NCI-H2227 (cell line): ENCODE results near the gene NAPA.

Experiments
- DNase-seq: peaks from one replicate; lab custom pipeline; 2025; ENCODE audit not compliant: unreplicated experiment; lab: John Stamatoyannopoulos, UW

The NAPA gene

DNA sequence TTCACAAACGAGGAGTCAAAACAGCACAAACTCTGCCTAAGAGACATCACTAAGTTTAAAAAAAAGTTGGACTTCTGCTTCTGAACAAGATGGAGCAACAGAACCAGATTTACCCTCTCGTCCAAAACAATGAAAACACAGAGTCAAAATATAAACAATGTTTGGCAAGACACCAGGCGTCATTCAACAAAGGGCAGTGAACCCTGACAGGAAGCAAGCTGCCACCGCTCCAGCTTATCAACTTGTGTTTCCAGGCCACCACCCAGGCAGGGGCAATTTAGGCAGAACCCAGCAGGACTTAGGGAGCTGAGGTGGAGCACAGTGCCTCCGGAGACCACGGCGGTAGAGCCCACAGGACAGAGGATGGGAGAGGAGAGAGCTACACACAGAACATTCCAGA is 8.6 kb upstream of the NAPA start:
- DNase-seq: no peak

DNA sequence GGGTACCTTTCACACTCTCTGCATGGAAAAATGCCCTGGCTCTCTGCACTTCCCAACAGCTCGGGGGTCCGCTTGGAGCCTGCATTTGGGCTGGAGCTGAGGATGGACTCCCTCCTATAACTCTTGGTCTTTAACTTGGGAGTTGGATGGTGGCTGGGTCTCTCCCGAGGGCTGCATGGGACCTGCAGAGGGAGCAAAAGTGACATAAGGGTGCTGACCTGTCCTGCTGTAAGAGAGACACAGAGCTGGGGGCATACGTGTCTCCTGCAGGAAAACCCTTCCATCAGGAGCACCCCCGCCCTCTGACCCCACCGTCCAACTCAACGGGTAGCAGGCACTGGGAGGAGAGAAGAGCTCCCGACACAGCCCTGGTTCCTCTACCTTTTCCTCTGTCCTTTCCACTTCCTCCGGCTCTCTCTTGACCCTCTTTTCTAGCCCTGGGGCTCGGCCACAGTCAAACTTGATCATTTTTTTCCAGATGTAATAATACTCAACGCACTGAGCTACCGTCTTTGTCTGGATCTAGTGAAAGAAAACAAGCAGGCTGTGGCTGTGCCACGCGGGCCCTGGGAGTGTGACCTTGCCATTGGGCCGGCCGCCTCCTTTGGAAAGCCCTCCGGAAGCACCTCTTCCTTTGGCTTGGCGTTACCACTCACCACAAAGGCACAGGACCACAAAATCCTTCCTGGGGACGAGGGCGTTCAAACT is 6.8 kb upstream of the NAPA start:
- DNase-seq: no peak

DNA sequence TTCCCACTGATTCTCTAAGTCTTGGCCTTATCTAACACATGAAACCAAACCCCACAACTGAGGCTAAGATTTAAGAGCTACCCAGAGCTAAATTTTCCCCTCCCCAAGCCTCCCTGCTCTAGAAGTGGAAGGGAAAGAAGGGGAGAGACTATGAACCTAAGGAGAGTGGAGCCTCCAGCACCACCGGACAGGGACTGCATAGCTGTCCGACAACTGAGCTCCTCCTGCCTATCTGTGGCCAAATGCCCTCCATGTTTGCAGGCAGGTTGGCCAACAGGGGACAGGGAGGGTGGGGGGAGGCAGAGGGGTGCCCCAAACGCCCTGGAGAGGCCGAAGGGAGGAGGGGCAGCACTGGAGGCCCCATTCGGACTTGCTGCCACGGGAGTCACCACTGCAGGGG is 6.0 kb upstream of the NAPA start:
- no peak for DNase-seq

DNA sequence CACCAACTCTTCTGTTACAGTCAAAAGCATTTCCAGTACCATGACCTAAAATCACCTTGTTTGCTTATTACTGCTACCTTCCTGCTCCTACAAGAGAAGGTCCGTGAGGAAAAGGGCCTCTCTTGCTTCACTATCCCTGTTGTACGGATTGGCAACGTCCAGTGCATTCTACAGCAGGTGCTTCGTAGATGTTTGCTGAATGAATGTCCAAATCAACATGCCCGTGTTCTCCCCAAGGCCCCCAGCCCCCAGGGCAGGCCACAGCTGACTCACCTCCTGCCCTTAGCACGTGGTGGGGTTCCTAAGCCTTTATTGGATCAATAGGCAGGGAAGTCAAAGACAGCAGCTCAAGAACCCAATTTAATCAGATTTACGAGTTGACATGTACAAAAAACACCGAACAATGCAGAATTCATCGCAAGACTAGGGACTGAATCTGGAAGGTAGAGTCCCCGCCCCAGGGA is 5.5 kb upstream of the NAPA start:
- DNase-seq: no peak

DNA sequence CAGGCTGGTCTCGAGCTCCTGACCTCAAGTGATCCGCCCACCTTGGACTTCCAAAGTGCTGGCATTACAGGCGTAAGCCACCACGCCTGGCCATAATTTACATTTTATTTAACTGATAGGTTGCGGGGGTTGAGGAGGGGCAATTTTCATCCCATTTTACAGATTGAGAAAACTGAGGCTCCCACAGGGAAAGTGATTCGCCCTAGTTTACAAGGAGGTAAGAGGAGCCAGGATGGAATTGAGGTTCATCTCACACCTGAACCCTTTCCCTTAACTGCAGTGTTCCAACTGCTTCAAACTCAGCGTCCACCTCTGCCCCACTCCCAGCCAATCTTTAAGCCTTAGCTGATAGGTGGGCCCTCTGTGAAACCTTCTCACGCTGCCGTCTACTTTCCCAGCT is 4.0 kb upstream of the NAPA start:
- DNase-seq: no peak

DNA sequence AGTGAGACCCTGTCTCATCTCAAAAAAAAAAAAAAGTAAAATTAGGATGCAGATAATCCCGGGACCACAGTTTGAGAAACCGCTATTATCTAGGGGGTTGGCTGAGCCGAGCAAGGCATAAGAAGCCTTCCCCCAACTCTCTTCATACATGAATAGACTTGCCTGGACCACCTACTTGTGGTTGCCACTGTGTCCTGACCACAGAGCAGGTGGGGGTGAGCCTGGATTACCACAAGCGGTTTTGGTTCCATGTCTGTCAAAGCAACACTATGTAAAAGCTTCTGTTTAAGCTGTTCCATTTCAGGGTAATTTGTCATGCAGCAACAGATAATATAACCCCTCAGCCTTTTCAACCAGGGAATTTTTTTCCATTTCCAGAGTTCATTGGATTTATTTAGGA is 3.3 kb upstream of the NAPA start:
- DNase-seq: no peak

DNA sequence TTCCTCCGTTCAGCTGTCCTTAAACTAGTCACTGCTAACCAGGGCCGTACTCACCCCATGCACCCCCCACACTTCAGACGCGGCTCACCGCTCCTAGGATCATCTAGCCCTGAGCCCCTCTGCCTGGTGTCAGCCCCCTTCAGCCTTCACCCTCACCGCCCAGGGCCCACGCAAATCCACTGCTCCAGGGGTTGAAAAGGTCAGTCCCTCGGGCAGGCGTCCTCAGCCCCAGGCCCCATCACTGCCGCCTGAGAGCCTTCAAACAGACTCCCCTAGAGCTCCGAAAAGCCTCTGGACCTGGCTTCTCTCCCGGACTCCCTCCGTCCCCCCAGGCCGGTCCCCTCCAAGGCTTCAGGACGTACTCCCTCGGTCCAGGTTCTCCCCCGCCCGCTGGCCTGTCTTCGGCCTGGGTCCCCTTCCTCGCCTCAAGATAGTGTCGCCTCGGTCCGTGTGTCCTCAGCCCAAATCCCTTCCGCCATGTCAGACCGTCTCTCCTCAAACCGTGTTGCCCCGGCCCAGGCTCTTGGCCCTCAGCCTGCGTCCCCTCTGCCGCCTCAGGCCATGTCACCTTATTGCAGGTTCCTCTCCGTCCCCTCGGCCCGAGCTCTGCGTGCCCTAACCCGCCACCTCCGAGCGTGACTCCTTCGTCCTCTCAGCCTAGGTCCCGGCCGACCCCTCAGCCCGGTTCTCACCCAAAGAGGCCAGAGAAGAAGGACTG is 553 bp downstream of the NAPA start:
- no peak for DNase-seq

DNA sequence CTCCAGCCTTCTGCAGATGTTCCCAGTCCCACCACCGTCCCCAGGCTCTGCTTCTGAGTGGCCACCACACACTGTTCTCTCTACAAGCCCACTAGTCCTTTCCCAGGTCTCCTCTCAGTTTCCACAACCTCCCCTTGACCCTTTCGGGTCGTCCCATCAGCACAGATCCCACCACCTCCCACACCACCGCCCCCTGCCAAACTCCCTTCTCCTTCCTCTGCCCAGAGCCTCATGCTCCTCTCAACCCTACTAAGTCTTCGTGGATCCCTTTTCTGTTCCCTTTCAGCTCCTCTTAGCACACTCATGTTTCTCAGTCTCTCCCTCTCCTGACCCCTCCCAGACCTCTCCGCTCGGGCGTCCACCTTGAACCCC is 1.9 kb downstream of the NAPA start:
- no peak for DNase-seq

DNA sequence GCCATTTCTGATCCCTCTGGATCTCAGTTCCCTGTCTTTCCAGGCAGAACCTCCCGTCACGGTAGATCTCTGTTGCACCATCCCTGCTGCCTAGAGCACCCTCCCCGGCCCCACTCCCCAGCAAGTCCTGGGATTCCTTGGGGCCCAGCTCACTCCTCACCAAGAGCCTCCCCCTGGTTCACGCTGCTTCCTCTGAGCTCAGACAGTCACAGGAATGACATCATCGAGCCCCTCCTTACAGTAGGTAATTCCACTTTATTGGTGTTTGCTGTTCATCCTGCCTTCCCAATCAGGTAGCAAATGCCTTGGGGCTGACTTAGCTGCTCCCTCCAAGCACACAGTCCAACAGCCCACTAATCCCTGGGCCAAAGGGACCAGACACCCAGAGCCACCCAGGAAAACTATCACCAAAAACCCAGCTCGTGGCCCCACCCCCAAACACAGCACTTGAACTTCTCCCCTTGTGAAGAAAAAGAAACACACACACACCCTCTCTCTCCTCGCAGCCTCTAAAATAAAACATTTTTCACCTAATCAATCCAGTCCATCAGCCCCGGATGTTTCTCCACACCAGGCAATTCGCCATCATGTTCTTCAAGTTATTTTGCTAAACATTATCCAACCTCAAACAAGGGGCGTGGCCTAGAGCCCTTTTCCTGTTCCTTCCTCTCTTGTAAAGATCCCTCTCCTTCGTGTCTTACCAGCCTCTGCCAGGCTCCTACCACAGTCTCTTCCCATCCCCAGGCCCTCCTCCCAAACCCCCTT is 2.5 kb downstream of the NAPA start:
- no peak for DNase-seq

DNA sequence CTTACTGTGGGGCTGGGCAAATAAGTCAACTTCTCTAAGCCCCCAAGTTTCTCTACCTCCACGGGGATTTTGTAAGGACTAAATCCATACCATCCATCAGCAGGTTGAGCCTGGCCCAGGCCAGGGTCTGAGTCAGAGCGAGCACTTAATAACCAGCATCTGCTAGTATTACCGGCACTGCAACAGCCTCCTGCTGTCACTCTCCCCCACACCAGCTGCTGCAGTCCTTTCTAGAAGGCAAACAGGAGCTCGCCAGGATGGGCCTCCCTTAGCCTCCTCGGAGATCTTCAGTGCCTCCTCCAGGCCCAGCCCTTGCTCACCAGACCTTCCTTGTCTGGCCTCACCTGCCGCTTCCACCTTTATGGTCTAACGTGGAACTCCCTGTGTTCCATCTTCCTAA is 3.2 kb downstream of the NAPA start:
- DNase-seq: no peak

DNA sequence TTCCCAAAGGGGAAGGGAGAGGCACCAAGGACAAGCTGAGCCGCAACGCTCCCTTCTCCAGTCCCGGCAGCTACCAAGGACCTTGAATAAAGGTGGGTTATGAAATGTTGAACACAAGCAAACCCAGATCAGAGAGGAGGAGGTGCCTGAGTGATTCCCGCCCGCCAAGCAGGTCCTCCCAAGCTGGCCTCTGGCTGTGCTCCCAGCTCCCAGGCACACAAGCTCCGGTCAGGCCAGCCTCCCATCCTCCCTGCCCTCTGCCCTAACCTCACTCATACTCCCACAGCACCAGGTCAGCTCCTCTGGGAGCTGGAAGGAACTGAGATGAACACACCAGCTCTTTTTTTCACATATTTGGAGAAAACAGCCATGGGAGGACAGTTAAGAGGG is 3.7 kb downstream of the NAPA start:
- DNase-seq: no peak

DNA sequence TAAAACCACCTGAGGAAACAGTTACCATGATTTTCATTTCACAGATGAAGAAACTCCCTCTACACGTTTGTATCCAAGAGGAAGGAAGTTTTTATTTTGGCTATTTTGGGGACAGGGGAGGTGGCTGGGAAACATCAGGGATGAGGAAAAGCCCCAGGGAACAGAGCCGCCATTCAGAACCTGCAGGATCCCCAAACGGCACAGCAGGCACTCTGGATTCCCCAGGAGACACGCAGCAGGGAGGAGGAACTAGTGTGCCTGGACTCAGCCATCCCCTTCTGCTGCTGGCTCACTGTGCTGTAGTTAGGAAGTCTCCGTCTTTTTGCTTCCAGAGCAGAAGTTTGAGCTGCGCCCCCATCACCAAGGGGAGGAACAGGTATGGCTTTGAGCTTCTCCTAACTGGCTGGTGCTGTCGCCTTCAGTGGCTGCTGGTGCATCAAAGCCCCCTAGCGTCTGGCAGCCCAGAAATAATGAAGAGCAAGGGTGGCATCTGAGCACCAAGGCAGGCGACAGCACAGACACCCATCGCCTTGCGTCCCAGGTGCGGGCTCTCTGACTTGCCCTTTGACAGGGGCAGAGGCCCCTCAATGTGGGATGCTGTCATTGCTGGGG is 4.2 kb downstream of the NAPA start:
- no peak for DNase-seq

DNA sequence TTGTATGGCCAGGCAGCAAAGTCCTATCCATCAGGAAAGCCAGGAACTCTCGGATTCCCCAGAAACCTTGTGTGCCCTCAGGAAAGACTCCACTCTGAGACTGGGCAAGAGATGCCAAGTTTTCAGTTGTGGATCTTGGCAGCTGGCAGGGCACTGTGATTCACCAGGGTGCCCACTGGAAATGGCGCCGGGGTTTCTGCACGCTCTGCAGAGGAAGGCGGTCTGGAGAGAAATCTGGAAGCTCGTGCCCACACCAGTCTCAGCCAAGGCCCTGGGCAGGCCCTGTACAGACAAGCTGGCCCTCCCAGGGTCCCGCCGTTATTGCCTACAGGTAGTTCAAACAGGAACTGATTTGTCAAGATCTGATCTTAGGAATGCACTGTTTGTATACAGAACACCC is 4.9 kb downstream of the NAPA start:
- no peak for DNase-seq

DNA sequence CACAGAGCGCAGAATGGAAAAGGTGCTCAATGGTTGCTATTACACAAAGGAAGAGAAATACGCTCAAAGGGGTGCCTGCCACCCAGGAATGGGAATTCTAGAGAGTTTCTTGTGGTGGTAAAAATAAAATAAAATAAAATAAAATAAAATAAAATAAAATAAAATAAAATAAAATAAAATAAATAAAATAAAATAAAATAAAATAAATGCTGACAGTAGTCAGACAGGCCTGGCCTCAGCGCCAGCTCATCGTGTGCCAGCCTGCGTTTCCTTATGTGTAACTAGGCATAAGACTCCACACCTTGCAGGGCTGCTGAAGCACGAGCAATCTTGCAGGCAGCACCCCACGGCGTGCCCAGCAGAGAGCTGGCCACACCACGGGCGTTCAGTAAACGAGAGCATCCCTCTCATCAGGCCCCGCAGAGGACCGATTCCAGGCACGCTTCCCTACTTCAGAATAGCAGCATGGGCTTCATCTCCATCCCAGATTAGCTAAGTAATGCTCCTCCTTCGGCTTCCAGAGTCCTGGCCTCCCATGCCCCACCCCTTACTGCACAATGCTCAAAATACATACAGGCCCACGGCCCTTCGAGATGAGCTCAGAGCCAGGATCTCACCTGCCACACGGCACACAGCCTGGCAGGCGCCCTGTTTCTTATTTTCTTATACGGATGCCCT is 5.6 kb downstream of the NAPA start:
- DNase-seq: no peak

DNA sequence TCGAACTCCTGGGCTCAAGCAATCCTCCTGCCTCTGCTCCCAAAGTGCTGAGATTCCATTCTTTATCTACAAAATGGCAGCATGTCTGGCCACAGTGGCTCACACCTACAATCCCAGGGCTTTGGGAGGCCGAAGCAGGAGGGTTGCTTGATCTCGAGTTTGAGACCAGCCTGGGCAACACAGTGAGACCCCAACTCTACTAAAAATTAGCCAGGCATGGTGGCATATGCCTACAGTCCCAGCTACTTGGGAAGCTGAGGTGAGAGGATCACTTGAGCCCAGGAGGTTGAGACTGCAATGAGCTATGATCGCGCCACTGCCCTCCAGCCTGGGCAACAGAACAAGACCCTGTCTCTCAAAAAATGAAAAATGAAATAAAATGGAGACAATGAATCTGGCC is 6.1 kb downstream of the NAPA start:
- no peak for DNase-seq

DNA sequence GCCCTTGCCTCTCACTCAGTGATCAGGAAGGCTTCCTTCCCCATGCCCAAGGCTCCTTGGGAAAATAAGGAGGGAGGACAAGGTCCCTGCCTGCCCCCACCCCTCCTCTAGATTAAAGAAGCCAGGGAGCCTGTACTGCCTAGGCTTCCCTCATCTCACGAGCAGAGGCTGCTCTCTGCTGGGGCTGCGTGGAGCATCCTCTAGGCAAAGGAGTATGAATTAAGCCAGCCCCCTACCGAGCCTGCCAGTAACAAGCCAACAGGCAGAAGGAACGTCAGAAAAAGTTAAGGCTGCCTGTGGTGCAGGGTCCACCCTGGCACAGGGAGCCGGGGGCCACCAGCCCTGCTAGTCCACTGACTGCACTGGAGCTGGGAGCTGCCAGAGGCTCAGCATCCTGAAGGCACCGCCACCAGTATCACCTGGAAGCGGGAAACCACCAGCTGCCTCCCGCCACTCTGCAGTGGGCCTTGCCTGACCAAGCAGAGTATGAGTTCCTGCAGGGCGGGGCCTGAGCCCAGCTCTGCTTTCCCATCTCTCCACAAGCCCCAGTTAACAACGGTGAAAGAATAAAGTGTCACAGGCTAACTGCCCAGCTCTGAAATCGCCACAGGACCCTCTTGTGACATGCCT is 6.8 kb downstream of the NAPA start:
- peak; percentile 70 for DNase-seq

DNA sequence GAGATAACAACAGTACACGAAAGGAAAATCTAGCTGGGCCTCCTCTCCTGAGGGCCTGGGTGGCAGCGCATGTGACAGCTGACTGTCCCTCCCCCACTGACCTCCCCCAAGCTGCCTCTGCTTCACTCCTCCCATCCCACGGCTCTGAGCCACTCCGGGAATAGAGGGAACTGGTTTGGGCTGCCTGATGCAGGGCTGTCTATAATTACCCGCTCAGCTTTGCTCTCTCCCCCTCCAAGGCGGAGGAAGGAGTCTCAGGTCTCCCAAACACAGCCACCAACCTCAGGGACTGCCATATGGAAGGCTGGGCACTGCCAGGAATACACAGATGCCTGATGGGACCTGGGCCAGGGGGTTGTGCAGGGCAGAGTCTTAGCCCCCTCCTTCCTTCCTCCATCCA is 7.9 kb downstream of the NAPA start:
- peak; percentile 75 for DNase-seq

DNA sequence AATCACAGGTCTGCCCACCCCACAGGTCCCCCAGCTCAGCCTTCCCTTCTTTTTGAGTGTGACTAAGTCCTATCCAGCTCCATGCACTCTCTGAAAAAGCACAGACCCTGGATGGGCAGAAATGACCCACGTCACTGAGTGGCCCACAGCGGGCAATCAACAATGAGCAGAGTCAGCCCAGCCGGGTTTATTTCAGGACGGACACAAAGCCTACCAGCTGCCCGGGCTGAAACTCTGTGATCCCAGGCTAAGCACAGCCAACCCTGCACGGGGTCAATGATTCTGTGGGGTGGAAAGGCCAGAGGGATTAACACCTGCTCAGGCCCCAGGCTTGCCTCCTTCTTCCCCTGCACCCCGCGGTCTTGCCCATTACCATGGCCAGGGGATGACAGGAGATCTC is 8.4 kb downstream of the NAPA start:
- no peak for DNase-seq

DNA sequence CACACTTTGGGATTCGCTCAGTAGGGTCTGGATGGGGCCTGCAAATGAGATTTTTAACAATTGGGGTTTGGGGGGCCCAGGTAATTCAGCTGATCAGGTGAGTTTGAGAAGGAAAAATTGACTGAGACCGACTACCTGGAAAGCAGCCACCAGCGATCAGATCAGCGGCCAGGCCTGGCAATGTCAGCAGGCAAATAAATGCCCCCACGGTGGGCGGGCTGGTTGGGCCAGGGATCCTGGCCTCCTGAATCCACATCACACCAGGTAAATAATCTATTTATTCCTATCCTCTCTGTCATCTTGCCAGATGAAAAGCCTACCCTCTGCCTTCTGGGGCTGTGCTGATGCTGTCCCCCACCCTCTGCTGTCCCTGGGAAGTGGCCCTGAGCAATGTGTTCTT is 9.4 kb downstream of the NAPA start:
- DNase-seq: no peak

DNA sequence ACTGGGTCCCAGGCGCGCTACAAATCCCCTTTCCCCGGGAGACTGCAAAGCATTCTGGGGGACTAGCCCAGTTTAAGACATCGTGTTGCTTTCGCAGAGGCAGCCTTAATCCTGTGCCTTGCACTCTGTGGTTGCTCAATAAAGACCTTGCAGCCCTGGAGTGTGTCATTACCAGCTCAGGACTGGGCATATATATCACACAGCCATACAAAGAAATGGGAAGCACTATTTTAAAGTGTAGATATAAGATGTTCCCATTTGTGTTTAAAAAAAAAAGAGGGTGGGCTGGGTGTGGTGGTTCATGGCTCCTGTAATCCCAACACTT is 11.1 kb downstream of the NAPA start:
- DNase-seq: no peak
